NCI-H524 treated with DMSO at 0.1 percent for 48 hours (cell line): Measurements from ENCODE around the gene POLA1.
A peak's percentile ranks its signal among the peaks of the same experiment; 100 is the strongest.
"Not testable (repeated sequence)": the region's sequence is repeated elsewhere in the genome, so short reads cannot be mapped to it uniquely, and the experiment has no call there.

Source experiments
- DNase-seq: peaks from one replicate; lab custom pipeline; 2025; lab: John Stamatoyannopoulos, UW

The POLA1 gene

GRCh38 chrX:24693453-24694202, at the start of gene POLA1:
Gene POLA1, plus strand, starts transcription at chrX:24693918. Its CDS starts 44 bp downstream, at chrX:24693962.
- peak; percentile 90 for DNase-seq

- no peak for DNase-seq
Observed at GRCh38 chrX:24646006-24646405, 47.7 kb upstream of the POLA1 start.

- peak; percentile 44 for DNase-seq
Observed at GRCh38 chrX:24646745-24647182, 47.0 kb upstream of the POLA1 start.

GRCh38 chrX:24647257-24648058, 46.3 kb upstream of the POLA1 start, which contains the start of gene PCYT1B:
Gene PCYT1B, minus strand, starts transcription at chrX:24647347. Its CDS starts 242 bp downstream, at chrX:24647105.
- peak; percentile 83 for DNase-seq

- no peak for DNase-seq
Observed at GRCh38 chrX:24648495-24648894, 45.2 kb upstream of the POLA1 start.

GRCh38 chrX:24651783-24652182, 41.9 kb upstream of the POLA1 start:
- no peak for DNase-seq

- not testable (repeated sequence) for DNase-seq
Observed at GRCh38 chrX:24655679-24656078, 38.0 kb upstream of the POLA1 start.

- no peak for DNase-seq
Observed at GRCh38 chrX:24657671-24658386, 35.9 kb upstream of the POLA1 start.

GRCh38 chrX:24658421-24658820, 35.3 kb upstream of the POLA1 start:
- no peak for DNase-seq

- DNase-seq, result no peak
Observed at GRCh38 chrX:24659106-24659505, 34.6 kb upstream of the POLA1 start.

- DNase-seq, result no peak
Observed at GRCh38 chrX:24659646-24660045, 34.1 kb upstream of the POLA1 start.

- DNase-seq, result no peak
Observed at GRCh38 chrX:24661292-24661691, 32.4 kb upstream of the POLA1 start.

- DNase-seq, result no peak
Observed at GRCh38 chrX:24662352-24662751, 31.4 kb upstream of the POLA1 start.

GRCh38 chrX:24668111-24668510, 25.6 kb upstream of the POLA1 start:
- no peak for DNase-seq

- no peak for DNase-seq
Observed at GRCh38 chrX:24672701-24673190, 21.0 kb upstream of the POLA1 start.

- no peak for DNase-seq
Observed at GRCh38 chrX:24673424-24673823, 20.3 kb upstream of the POLA1 start.

GRCh38 chrX:24676403-24677024, 17.2 kb upstream of the POLA1 start:
- DNase-seq, result no peak

- no peak for DNase-seq
Observed at GRCh38 chrX:24682739-24683432, 10.8 kb upstream of the POLA1 start.

- no peak for DNase-seq
Observed at GRCh38 chrX:24684048-24684447, 9.7 kb upstream of the POLA1 start.

- no peak for DNase-seq
Observed at GRCh38 chrX:24692305-24692704, 1.4 kb upstream of the POLA1 start.

GRCh38 chrX:24694825-24695224, 1.1 kb downstream of the POLA1 start:
- no peak for DNase-seq
